ENCODE data around the gene SSBP2.
"Not testable (repeated sequence)": the region's sequence is repeated elsewhere in the genome, so short reads cannot be mapped to it uniquely, and the experiment has no call there.

The SSBP2 gene

GRCh38 chr5:81420039-81420667, 330.7 kb downstream of the SSBP2 start:
- no peak for DNase-seq

- DNase-seq = no peak
Observed at GRCh38 chr5:81418606-81419005, 332.3 kb downstream of the SSBP2 start.

- DNase-seq = no peak
Observed at GRCh38 chr5:81417052-81417451, 333.8 kb downstream of the SSBP2 start.

- DNase-seq = no peak
Observed at GRCh38 chr5:81409896-81410295, 341.0 kb downstream of the SSBP2 start.

GRCh38 chr5:81409361-81409760, 341.5 kb downstream of the SSBP2 start:
- DNase-seq = no peak

- no peak for DNase-seq
Observed at GRCh38 chr5:81408496-81408895, 342.4 kb downstream of the SSBP2 start.

GRCh38 chr5:81407811-81408210, 343.1 kb downstream of the SSBP2 start:
- DNase-seq = not testable (repeated sequence)

- DNase-seq = no peak
Observed at GRCh38 chr5:81405126-81405891, 345.6 kb downstream of the SSBP2 start.

GRCh38 chr5:81402192-81402930, 348.5 kb downstream of the SSBP2 start:
- no peak for DNase-seq

- no peak for DNase-seq
Observed at GRCh38 chr5:81401266-81401665, 349.6 kb downstream of the SSBP2 start.

GRCh38 chr5:81400375-81400774, 350.5 kb downstream of the SSBP2 start:
- no peak for DNase-seq

- DNase-seq = no peak
Observed at GRCh38 chr5:81398741-81399140, 352.2 kb downstream of the SSBP2 start.

GRCh38 chr5:81397176-81397575, 353.7 kb downstream of the SSBP2 start:
- no peak for DNase-seq

- DNase-seq = no peak
Observed at GRCh38 chr5:81395262-81395661, 355.6 kb downstream of the SSBP2 start.

- DNase-seq = no peak
Observed at GRCh38 chr5:81393783-81394718, 356.8 kb downstream of the SSBP2 start, which contains the start of gene ACOT12. Gene ACOT12, minus strand, starts transcription at chr5:81394134. Its CDS starts 20 bp downstream, at chr5:81394114.

- no peak for DNase-seq
Observed at GRCh38 chr5:81393430-81393782, 357.5 kb downstream of the SSBP2 start.

GRCh38 chr5:81389025-81389424, 361.9 kb downstream of the SSBP2 start:
- DNase-seq = no peak

- DNase-seq = no peak
Observed at GRCh38 chr5:81388169-81388568, 362.7 kb downstream of the SSBP2 start.

- no peak for DNase-seq
Observed at GRCh38 chr5:81383867-81384266, 367.0 kb downstream of the SSBP2 start.

- no peak for DNase-seq
Observed at GRCh38 chr5:81371354-81371876, 379.5 kb downstream of the SSBP2 start.

- no peak for DNase-seq
Observed at GRCh38 chr5:81370912-81371311, 380.0 kb downstream of the SSBP2 start.

GRCh38 chr5:81365541-81365940, 385.4 kb downstream of the SSBP2 start:
- DNase-seq = no peak

Measured in activated CD8-positive, alpha-beta memory T cell treated with anti-CD3 and anti-CD28 coated beads for 24 hours (primary cell).